IMR-90 (cell line): ENCODE results near the gene NACC2. TPM values are rescaled to one million over a fixed set of nuclear protein-coding genes. Genes with fewer than 3 reads are reported as not detected.

Source experiments
- ATAC-seq: fragments of 200-7000 bp; cut with Tn5 transposase; 2 replicates; pipeline ENCODE4 v1.9.1; 2020; ENCODE audit warnings: low read depth, mild to moderate bottlenecking, moderate library complexity
- Bru-seq: library from RNA; stranded (reverse); fragments of 400-500 nt; gene quantifications from one replicate; lab custom pipeline; 2021; lab: Mats Ljungman, UMichigan
- BruChase-seq, 2 experiments: library from RNA; stranded (reverse); fragments of 400-500 nt; gene quantifications; one replicate each; lab custom pipeline; 2021; lab: Mats Ljungman, UMichigan
- BruUV-seq: library from RNA; stranded (reverse); fragments of 400-500 nt; replicated peaks from 2 replicates; lab custom pipeline; 2021; lab: Mats Ljungman, UMichigan
- CTCF ChIA-PET: fragments of 300-600 bp; formaldehyde crosslinking; extraction: SDS; loops from one replicate; lab custom pipeline; 2021; ENCODE audit warnings: antibody characterized with exemption; lab: Yijun Ruan, JAX
- POLR2A ChIA-PET: fragments of 300-600 bp; sonication (Branson Sonifier 250); formaldehyde crosslinking; loops from one replicate; lab custom pipeline; 2022; ENCODE audit warnings: antibody characterized with exemption; ENCODE audit not compliant: unreplicated experiment; lab: Charles Lee
- DNase-seq: peaks from one replicate; pipeline ENCODE4 v3.0.0; 2013
- H2AFZ ChIP-seq: replicated peaks from 2 replicates; pipeline ENCODE3; 2013; ENCODE audit warnings: low read length, mild to moderate bottlenecking; ENCODE audit not compliant: poor library complexity
- H2AK5ac ChIP-seq: 2 replicates; pipeline ENCODE4 v1.6.1; 2013; ENCODE audit warnings: low read depth, low read length, inconsistent platforms
- H2AK9ac ChIP-seq: replicated peaks from 2 replicates; pipeline ENCODE3; 2013; ENCODE audit warnings: mild to moderate bottlenecking, low read depth, low read length, moderate library complexity; ENCODE audit not compliant: poor library complexity
- H2BK120ac ChIP-seq: 2 replicates; pipeline ENCODE4 v1.6.1; 2013; ENCODE audit warnings: low read depth, low read length, inconsistent platforms
- H2BK15ac ChIP-seq: 3 replicates; pipeline ENCODE4 v1.6.1; 2013; ENCODE audit warnings: low read depth, low read length, inconsistent platforms
- H2BK20ac ChIP-seq: 2 replicates; pipeline ENCODE4 v1.6.1; 2013; ENCODE audit warnings: low read depth, mild to moderate bottlenecking, inconsistent platforms, low read length, moderate library complexity
- H2BK5ac ChIP-seq: 2 replicates; pipeline ENCODE4 v1.6.1; 2013; ENCODE audit warnings: mild to moderate bottlenecking, low read depth, low read length, inconsistent platforms; ENCODE audit not compliant: poor library complexity, severe bottlenecking
- H3K14ac ChIP-seq: replicated peaks from 2 replicates; pipeline ENCODE4 v1.6.1; 2013; ENCODE audit warnings: low read depth, low read length, inconsistent platforms
- H3K18ac ChIP-seq: 2 replicates; pipeline ENCODE4 v1.6.1; 2013; ENCODE audit warnings: low read depth, low read length, control low read depth
- H3K23ac ChIP-seq: 2 replicates; pipeline ENCODE4 v1.6.1; 2013; ENCODE audit warnings: low read depth, low read length, inconsistent platforms
- H3K27ac ChIP-seq: 2 replicates; pipeline ENCODE4 v1.5.1; 2013; ENCODE audit warnings: mild to moderate bottlenecking, control low read depth, low read length; ENCODE audit not compliant: insufficient read depth
- H3K27me3 ChIP-seq: 2 replicates; pipeline ENCODE4 v1.6.1; 2013; ENCODE audit warnings: low read length; ENCODE audit not compliant: control insufficient read depth, insufficient read depth
- H3K36me3 ChIP-seq: 2 replicates; pipeline ENCODE4 v1.6.1; 2013; ENCODE audit warnings: low read length, mixed read lengths; ENCODE audit not compliant: control insufficient read depth, insufficient read depth
- H3K4ac ChIP-seq: 2 replicates; pipeline ENCODE4 v1.6.1; 2013; ENCODE audit warnings: low read depth, low read length, inconsistent platforms
- H3K4me1 ChIP-seq: 2 replicates; pipeline ENCODE4 v1.6.1; 2013; ENCODE audit warnings: low read length, mixed read lengths; ENCODE audit not compliant: control insufficient read depth, insufficient read depth
- H3K4me2 ChIP-seq: 2 replicates; pipeline ENCODE4 v1.6.1; 2013; ENCODE audit warnings: low read depth, mild to moderate bottlenecking, control low read depth, low read length, moderate library complexity
- H3K4me3 ChIP-seq: 2 replicates; pipeline ENCODE4 v1.5.1; 2013; ENCODE audit warnings: low read depth, mild to moderate bottlenecking, control low read depth, low read length, moderate library complexity; ENCODE audit not compliant: insufficient read depth
- H3K56ac ChIP-seq: 2 replicates; pipeline ENCODE4 v1.6.1; 2013; ENCODE audit warnings: low read length, inconsistent platforms; ENCODE audit not compliant: insufficient read depth; ENCODE audit errors: extremely low read depth
- H3K79me1 ChIP-seq, 2 experiments: 2 replicates each; pipeline ENCODE4 v1.6.1; 2013; ENCODE audit warnings: low read length in 2 of 2, inconsistent platforms in 1 of 2, low read depth in 1 of 2
- H3K9ac ChIP-seq: 2 replicates; pipeline ENCODE4 v1.6.1; 2013; ENCODE audit warnings: low read depth, low read length, control low read depth
- H3K9me1 ChIP-seq: 2 replicates; pipeline ENCODE4 v1.6.1; 2013; ENCODE audit warnings: low read length, inconsistent platforms; ENCODE audit not compliant: insufficient read depth
- H3K9me3 ChIP-seq: 2 replicates; pipeline ENCODE4 v1.6.1; 2013; ENCODE audit warnings: low read length; ENCODE audit not compliant: control insufficient read depth, insufficient read depth
- H4K20me1 ChIP-seq: 2 replicates; pipeline ENCODE4 v1.6.1; 2013; ENCODE audit warnings: low read length, inconsistent platforms; ENCODE audit not compliant: insufficient read depth
- H4K5ac ChIP-seq: 2 replicates; pipeline ENCODE4 v1.6.1; 2013; ENCODE audit warnings: mild to moderate bottlenecking, low read depth, low read length, control low read depth
- H4K8ac ChIP-seq, 2 experiments: 2 replicates each; pipeline ENCODE4 v1.6.1; 2013; ENCODE audit warnings: low read depth in 2 of 2, low read length in 2 of 2, control low read depth in 1 of 2, inconsistent platforms in 1 of 2
- H4K91ac ChIP-seq: 2 replicates; pipeline ENCODE4 v1.6.1; 2013; ENCODE audit warnings: low read depth, low read length, inconsistent platforms; ENCODE audit not compliant: insufficient read depth
- MAFK ChIP-seq: IDR thresholded peaks from 2 replicates; pipeline ENCODE4 v1.6.1; 2012; ENCODE audit warnings: low read depth, low read length, improper control_type of control experiment
- MAZ ChIP-seq: IDR thresholded peaks from 2 replicates; pipeline ENCODE4 v1.6.1; 2012; ENCODE audit warnings: low read depth, mild to moderate bottlenecking, low read length, improper control_type of control experiment, moderate library complexity, borderline replicate concordance
- MXI1 ChIP-seq: IDR thresholded peaks from 2 replicates; pipeline ENCODE4 v1.6.1; 2012; ENCODE audit warnings: low read depth, mild to moderate bottlenecking, low read length, moderate library complexity, borderline replicate concordance
- WGBS, 2 experiments: methylation state at CpG; one replicate each; pipeline versions ENCODE4 v1.1.5 to v1.1.7; 2013; ENCODE audit warnings: missing lambda C conversion rate in 2 of 2; ENCODE audit not compliant: insufficient read length in 1 of 2; ENCODE audit errors: extremely low coverage in 2 of 2; 5-methylcytosine and 5-hydroxymethylcytosine counted together
- dilution Hi-C: fragments of 300-500 bp; cut with HindIII; formaldehyde crosslinking; loops from one replicate; pipeline ENCODE4 v1.14.3; 2018; ENCODE audit warnings: low sequenced_read_pairs; ENCODE audit not compliant: unreplicated experiment
- in situ Hi-C: fragments of 300-500 bp; cut with MboI; formaldehyde crosslinking; loops from 3 replicates; pipeline ENCODE4 v1.14.3; 2019; ENCODE audit warnings: low sequenced_read_pairs, inconsistent platforms, mixed read lengths
- intact Hi-C: fragments of 100-400 bp; cut with micrococcal nuclease; formaldehyde crosslinking; loops from 2 replicates; pipeline ENCODE4 v1.10.0; 2022
- long read RNA-seq: library from polyadenylated mRNA; unstranded; transcript quantifications from one replicate; pipeline ENCODE4 v2.0.0, GENCODE V29; 2021; ENCODE audit not compliant: unreplicated experiment
- polyA plus RNA-seq, 3 experiments: library from polyadenylated mRNA; depleted of rRNA; stranded (reverse); fragments of >200 nt; gene quantifications; 2 replicates each; pipeline ENCODE4 v1.2.3, GENCODE V29; 2012; ENCODE audit warnings: low replicate concordance in 1 of 3
- total RNA-seq: library from RNA; depleted of rRNA; stranded (reverse); fragments of >200 nt; gene quantifications from 2 replicates; pipeline ENCODE4 v1.2.3, GENCODE V29; 2012; rRNA removed

Gene NACC2
- total RNA-seq (7.9 and 11.1 TPM in 2 replicates), polyA plus RNA-seq (2012; rRNA removed) (19.0 and 21.2 TPM in 2 replicates), Bru-seq, nascent RNA (percentile 80 among the genes with signal in this experiment), BruChase-seq, experiment 1, labeled RNA remaining after a 6-hour chase (percentile 90 among the genes with signal in this experiment), BruChase-seq, experiment 2, labeled RNA remaining after a 2-hour chase (percentile 91 among the genes with signal in this experiment)
- 16.0 and 22.9 TPM in 2 replicates for polyA plus RNA-seq (2012; cell fraction: cytosol; rRNA removed)
- polyA plus RNA-seq (2012; cell fraction: nucleus; rRNA removed; ENCODE audit: low replicate concordance) = 27.3 and 39.1 TPM in 2 replicates
- long read RNA-seq, full-length matches to known transcripts = 6 of 65 reads
- long read RNA-seq, partial matches to known transcripts = 4 of 65 reads
- long read RNA-seq, other reads (novel, unspliced or antisense) = 55 of 65 reads

GRCh38 chr9:136095070-136096058, at the start of gene NACC2:
Gene NACC2, minus strand, starts transcription at chr9:136095289. Its CDS starts 44,768 bp downstream, at chr9:136050521.
- H3K9me1 ChIP-seq = peaks cover 5% of the 10 kb centered on the region
- H3K79me1 ChIP-seq = peaks cover 9 to 42% of the 10 kb centered on the region in 2 experiments; a peak in 3 of 4 replicates
- H3K27me3 ChIP-seq = no peaks in the 10 kb centered on the region
- peak within 1 kb of the TSS; percentile 94 for H3K4me3 ChIP-seq
- peak within 1 kb of the TSS; percentile 94 for H3K4me2 ChIP-seq
- H4K20me1 ChIP-seq = peaks cover 39% of the 10 kb centered on the region
- peaks cover 6% of the 10 kb centered on the region; the same call in 1 of the 2 replicates for H3K36me3 ChIP-seq
- H2BK20ac ChIP-seq = no peak within 1 kb of the TSS
- H2BK5ac ChIP-seq = peak within 1 kb of the TSS; percentile 65
- peak within 1 kb of the TSS; percentile 93 for H2AFZ ChIP-seq
- H4K91ac ChIP-seq = peak within 1 kb of the TSS; percentile 56
- DNase-seq (peak; percentile 52), ATAC-seq (peak; percentile 75)
- peak within 1 kb of the TSS; percentile 80 for H3K27ac ChIP-seq
- no peak within 1 kb of the TSS for H2BK15ac ChIP-seq
- H3K14ac ChIP-seq = peak within 1 kb of the TSS; percentile 60
- no peaks in the 10 kb centered on the region for H3K9me3 ChIP-seq
- peak within 1 kb of the TSS; percentile 79 for H3K23ac ChIP-seq
- ChIA-PET CTCF (no interaction called here), POLR2A (interaction anchor here (1.0 kb wide), 1 partner anchor 16 kb away, joined by 3 read pairs; no protein-coding TSS in a partner anchor)
- 1% methylated on average over 47 of the region's 143 CpGs; no CpG with 5 or more reads in 1 of the 2 experiments for WGBS, 2 experiments
- peak within 1 kb of the TSS; percentile 88 for H2AK5ac ChIP-seq
- TF ChIP-seq MAZ (peak; percentile 34; the same call in 1 of the 2 replicates), MXI1 (peak; percentile 52; the same call in 1 of the 2 replicates), MAFK (no peak)
- peak within 1 kb of the TSS; percentile 95 for H2AK9ac ChIP-seq
- in situ Hi-C loops = no loop called here
- H4K8ac ChIP-seq = peak within 1 kb of the TSS; percentile 79 to 86; a peak in 3 of 4 replicates
- H3K4me1 ChIP-seq = peaks cover 19% of the 10 kb centered on the region
- H3K9ac ChIP-seq = peak within 1 kb of the TSS; percentile 92
- dilution Hi-C loops = no loop called here
- H3K4ac ChIP-seq = peak within 1 kb of the TSS; percentile 84
- peak within 1 kb of the TSS; percentile 83 for H4K5ac ChIP-seq
- H2BK120ac ChIP-seq = peak within 1 kb of the TSS; percentile 19; the same call in 1 of the 2 replicates
- peak within 1 kb of the TSS; percentile 73; the same call in 1 of the 2 replicates for H3K18ac ChIP-seq
- intact Hi-C loops = loop anchor here (2.0 kb wide), 1 partner anchor 23 kb away; the partner anchor contains the start of gene TMEM250
- peak within 1 kb of the TSS; percentile 66 for H3K56ac ChIP-seq
- BruUV-seq = no TSS peak
